Osteocyte (in vitro differentiated cells): ENCODE measurements around the gene EXO1. TPM values are rescaled to one million over a fixed set of nuclear protein-coding genes. Genes with fewer than 3 reads are reported as not detected.
"Not testable (repeated sequence)": the region's sequence is repeated elsewhere in the genome, so short reads cannot be mapped to it uniquely, and the experiment has no call there.

ENCODE experiments used
- DNase-seq: peaks from one replicate; pipeline ENCODE4 v3.0.0; 2021; ENCODE audit warnings: mixed read lengths; ENCODE audit not compliant: unreplicated experiment; ENCODE audit errors: extremely low spot score
- H3K27ac Mint-ChIP-seq: one replicate; pipeline ENCODE4 v1.8.0; 2021; ENCODE audit warnings: mild to moderate bottlenecking, mixed read lengths; ENCODE audit not compliant: unreplicated experiment
- H3K27me3 Mint-ChIP-seq: one replicate; pipeline ENCODE4 v1.8.0; 2021; ENCODE audit warnings: mixed read lengths; ENCODE audit not compliant: unreplicated experiment
- H3K36me3 Mint-ChIP-seq: one replicate; pipeline ENCODE4 v1.8.0; 2021; ENCODE audit warnings: mixed read lengths; ENCODE audit not compliant: unreplicated experiment
- H3K4me1 Mint-ChIP-seq: one replicate; pipeline ENCODE4 v1.8.0; 2021; ENCODE audit warnings: mixed read lengths; ENCODE audit not compliant: unreplicated experiment
- H3K4me3 Mint-ChIP-seq: one replicate; pipeline ENCODE4 v1.8.0; 2021; ENCODE audit warnings: mild to moderate bottlenecking, moderate library complexity, mixed read lengths; ENCODE audit not compliant: unreplicated experiment
- H3K9me3 Mint-ChIP-seq: one replicate; pipeline ENCODE4 v1.8.0; 2021; ENCODE audit warnings: mixed read lengths; ENCODE audit not compliant: unreplicated experiment
- CTCF ChIP-seq: fragments of 200-600 bp; sonication (generic); IDR thresholded peaks from 2 replicates; pipeline ENCODE4 v1.5.0; 2021; ENCODE audit warnings: antibody characterized with exemption, mild to moderate bottlenecking, moderate library complexity
- total RNA-seq: library from RNA; stranded (reverse); gene quantifications from 2 replicates; pipeline ENCODE4 v1.2.1, GENCODE V29; 2021

Gene EXO1
- total RNA-seq, 1 donor from 2014 or later: 3.4 TPM

- Mint-ChIP-seq H3K27me3 (no peaks in the 10 kb centered on the region), H3K36me3 (no peaks in the 10 kb centered on the region), H3K4me1 (peaks cover 13% of the 10 kb centered on the region), H3K27ac (no peak overlapping the region), H3K9me3 (no peaks in the 10 kb centered on the region), H3K4me3 (no peak overlapping the region)
- no peak for DNase-seq
- no peak for TF ChIP-seq CTCF
Measured at GRCh38 chr1:241825581-241825980, 22.4 kb upstream of the EXO1 start.

GRCh38 chr1:241826613-241827012 lies 21.4 kb upstream of the EXO1 start:
- not testable (repeated sequence) for H3K9me3 Mint-ChIP-seq, H3K4me3 Mint-ChIP-seq, H3K36me3 Mint-ChIP-seq, DNase-seq, H3K27ac Mint-ChIP-seq, H3K27me3 Mint-ChIP-seq
- peaks cover 13% of the 10 kb centered on the region for H3K4me1 Mint-ChIP-seq

GRCh38 chr1:241827264-241827663 lies 20.7 kb upstream of the EXO1 start:
- no peaks in the 10 kb centered on the region for H3K36me3 Mint-ChIP-seq
- DNase-seq: no peak
- H3K9me3 Mint-ChIP-seq: no peaks in the 10 kb centered on the region
- H3K27ac Mint-ChIP-seq: no peak overlapping the region
- TF ChIP-seq CTCF: no peak
- H3K27me3 Mint-ChIP-seq: peaks cover 2% of the 10 kb centered on the region
- peaks cover 13% of the 10 kb centered on the region for H3K4me1 Mint-ChIP-seq
- no peak overlapping the region for H3K4me3 Mint-ChIP-seq

- H3K27me3 Mint-ChIP-seq: peaks cover 9% of the 10 kb centered on the region
- H3K27ac Mint-ChIP-seq: no peak overlapping the region
- DNase-seq: no peak
- H3K4me1 Mint-ChIP-seq: peaks cover 13% of the 10 kb centered on the region
- no peak for TF ChIP-seq CTCF
- no peaks in the 10 kb centered on the region for H3K36me3 Mint-ChIP-seq
- H3K4me3 Mint-ChIP-seq: no peak overlapping the region
- H3K9me3 Mint-ChIP-seq: no peaks in the 10 kb centered on the region
Measured at GRCh38 chr1:241828463-241829021, 19.5 kb upstream of the EXO1 start.

- TF ChIP-seq CTCF: no peak
- H3K36me3 Mint-ChIP-seq: no peaks in the 10 kb centered on the region
- H3K27me3 Mint-ChIP-seq: peaks cover 9% of the 10 kb centered on the region
- H3K4me1 Mint-ChIP-seq: peaks cover 13% of the 10 kb centered on the region
- no peak for DNase-seq
- no peak overlapping the region for H3K27ac Mint-ChIP-seq
- H3K9me3 Mint-ChIP-seq: no peaks in the 10 kb centered on the region
- H3K4me3 Mint-ChIP-seq: no peak overlapping the region
Measured at GRCh38 chr1:241829468-241829867, 18.5 kb upstream of the EXO1 start.
